Smooth muscle cell (in vitro differentiated cells): ENCODE data around the gene SERPINE1. TPM values are rescaled to one million over a fixed set of nuclear protein-coding genes. Genes with fewer than 3 reads are reported as not detected.
A peak's percentile ranks its signal among the peaks of the same experiment; 100 is the strongest.

Experiments
- DNase-seq: peaks from one replicate; lab custom pipeline; 2025; ENCODE audit not compliant: unreplicated experiment; lab: John Stamatoyannopoulos, UW
- H2AFZ ChIP-seq: fragments of 200-600 bp; sonication (generic); 2 replicates; pipeline ENCODE4 v1.6.0; 2016; ENCODE audit warnings: antibody characterized with exemption, low read depth, mild to moderate bottlenecking
- H3F3A ChIP-seq: fragments of 200-600 bp; sonication (generic); 2 replicates; pipeline ENCODE4 v1.6.0; 2017; ENCODE audit warnings: antibody characterized with exemption, low read depth
- H3K27ac ChIP-seq: fragments of 200-600 bp; sonication (generic); 2 replicates; pipeline ENCODE4 v1.5.1; 2016; ENCODE audit warnings: low read depth, mild to moderate bottlenecking
- H3K27me3 ChIP-seq: fragments of 200-600 bp; sonication (generic); 2 replicates; pipeline ENCODE4 v1.6.1; 2016; ENCODE audit warnings: low read depth, mild to moderate bottlenecking
- H3K36me3 ChIP-seq: fragments of 200-600 bp; sonication (generic); 2 replicates; pipeline ENCODE4 v1.5.1; 2016; ENCODE audit warnings: low read depth
- H3K4me1 ChIP-seq: fragments of 200-600 bp; sonication (generic); 2 replicates; pipeline ENCODE4 v1.5.1; 2016; ENCODE audit warnings: low read depth
- H3K4me2 ChIP-seq: fragments of 200-600 bp; sonication (generic); 2 replicates; pipeline ENCODE4 v1.6.0; 2016; ENCODE audit warnings: mild to moderate bottlenecking
- H3K4me3 ChIP-seq: fragments of 200-600 bp; sonication (generic); 2 replicates; pipeline ENCODE4 v1.5.1; 2016; ENCODE audit warnings: mild to moderate bottlenecking
- H3K79me2 ChIP-seq: fragments of 200-600 bp; sonication (generic); 2 replicates; pipeline ENCODE4 v1.6.0; 2016; ENCODE audit warnings: low read depth, mild to moderate bottlenecking
- H3K9ac ChIP-seq: fragments of 200-600 bp; sonication (generic); 2 replicates; pipeline ENCODE4 v1.6.0; 2016; ENCODE audit warnings: low read depth
- H3K9me3 ChIP-seq: fragments of 200-600 bp; sonication (generic); replicated peaks from 2 replicates; pipeline ENCODE4 v1.5.1; 2016; ENCODE audit warnings: low read depth
- H4K20me1 ChIP-seq: fragments of 200-600 bp; sonication (generic); 2 replicates; pipeline ENCODE4 v1.6.0; 2016; ENCODE audit warnings: low read depth
- CTCF ChIP-seq: fragments of 200-600 bp; sonication (generic); IDR thresholded peaks from 2 replicates; pipeline ENCODE4 v1.5.1; 2017; ENCODE audit warnings: borderline replicate concordance, mild to moderate bottlenecking, antibody characterized with exemption; ENCODE audit not compliant: insufficient read depth, poor library complexity, severe bottlenecking
- WGBS: methylation state at CpG from one replicate; pipeline ENCODE4 v1.1.7; 2016; ENCODE audit warnings: low lambda C conversion rate; 5-methylcytosine and 5-hydroxymethylcytosine counted together
- polyA plus RNA-seq: library from polyadenylated mRNA; unstranded; fragments of >200 nt; fragmentation: Nextera tagmentation; extraction: Ambion mirVana; gene quantifications from 2 replicates; pipeline ENCODE4 v1.2.1, GENCODE V29; 2016
- total RNA-seq: library from RNA; depleted of rRNA; stranded (reverse); fragments of >200 nt; gene quantifications from 2 replicates; pipeline ENCODE4 v1.2.3, GENCODE V29; 2014

SERPINE1 gene
- total and polyA plus RNA-seq, 2 experiments from 2014 or later, result 435 to 495 TPM

GRCh38 chr7:101171442-101171837 is 44.5 kb downstream of the SERPINE1 start:
- Histone ChIP-seq H3K27ac (no peak overlapping the region), H3K79me2 (no peaks in the 10 kb centered on the region), H3K4me2 (no peak overlapping the region), H3K9ac (no peak overlapping the region), H3K36me3 (no peaks in the 10 kb centered on the region), H3K9me3 (no peaks in the 10 kb centered on the region), H3K27me3 (peaks cover 77% of the 10 kb centered on the region), H4K20me1 (no peaks in the 10 kb centered on the region), H3F3A (peaks cover 10% of the 10 kb centered on the region), H2AFZ (no peak overlapping the region), H3K4me3 (no peak overlapping the region), H3K4me1 (peaks cover 27% of the 10 kb centered on the region)
- TF ChIP-seq CTCF, result no peak
- 13% methylated on average over 13 of the region's 13 CpGs for WGBS
- no peak for DNase-seq

- no peak overlapping the region for H3K4me3 ChIP-seq
- WGBS, result 3% methylated on average over 76 of the region's 79 CpGs
- no peaks in the 10 kb centered on the region for H3K9me3 ChIP-seq
- H3K79me2 ChIP-seq, result no peaks in the 10 kb centered on the region
- H3F3A ChIP-seq, result peaks cover 10% of the 10 kb centered on the region
- no peak for DNase-seq
- no peaks in the 10 kb centered on the region for H3K36me3 ChIP-seq
- peaks cover 21% of the 10 kb centered on the region for H3K4me1 ChIP-seq
- peak overlapping the region; percentile 63 for H3K4me2 ChIP-seq
- H2AFZ ChIP-seq, result no peak overlapping the region
- TF ChIP-seq CTCF, result no peak
- no peak overlapping the region for H3K9ac ChIP-seq
- H3K27me3 ChIP-seq, result peaks cover 85% of the 10 kb centered on the region
- no peaks in the 10 kb centered on the region for H4K20me1 ChIP-seq
- no peak overlapping the region for H3K27ac ChIP-seq
Observed at GRCh38 chr7:101172005-101172853, 45.3 kb downstream of the SERPINE1 start.

- H3K79me2 ChIP-seq, result no peaks in the 10 kb centered on the region
- H2AFZ ChIP-seq, result no peak overlapping the region
- no peaks in the 10 kb centered on the region for H4K20me1 ChIP-seq
- WGBS, result 9% methylated on average over 53 of the region's 53 CpGs
- H3K4me1 ChIP-seq, result peaks cover 20% of the 10 kb centered on the region
- peaks cover 4% of the 10 kb centered on the region for H3F3A ChIP-seq
- no peak overlapping the region for H3K9ac ChIP-seq
- DNase-seq, result peak; percentile 48
- peak overlapping the region; percentile 14 for H3K4me3 ChIP-seq
- TF ChIP-seq CTCF, result no peak
- H3K9me3 ChIP-seq, result no peaks in the 10 kb centered on the region
- peaks cover 89% of the 10 kb centered on the region for H3K27me3 ChIP-seq
- H3K36me3 ChIP-seq, result no peaks in the 10 kb centered on the region
- H3K27ac ChIP-seq, result no peak overlapping the region
- peak overlapping the region; percentile 81 for H3K4me2 ChIP-seq
Observed at GRCh38 chr7:101172854-101173751, 46.2 kb downstream of the SERPINE1 start.
